PC-9 (cell line): ENCODE results near the gene ARPC1A. TPM values are rescaled to one million over a fixed set of nuclear protein-coding genes. Genes with fewer than 3 reads are reported as not detected.

Experiments
- BruUV-seq: library from RNA; stranded (reverse); fragments of 400-500 nt; replicated peaks from 2 replicates; lab custom pipeline; 2021; lab: Mats Ljungman, UMichigan
- CTCF ChIA-PET: fragments of 300-600 bp; sonication (Branson Sonifier 250); formaldehyde crosslinking; loops from one replicate; lab custom pipeline; 2022; ENCODE audit warnings: antibody characterized with exemption; lab: Charles Lee
- POLR2A ChIA-PET: fragments of 300-600 bp; sonication (Branson Sonifier 250); formaldehyde crosslinking; loops from one replicate; lab custom pipeline; 2022; ENCODE audit warnings: antibody characterized with exemption; ENCODE audit not compliant: unreplicated experiment; lab: Charles Lee
- DNase-seq, 2 experiments: peaks; one replicate each; pipeline versions ENCODE4 v3.0.0 to v3.0.0-alpha.2; 2015 to 2022; ENCODE audit warnings: mixed read lengths in 1 of 2
- H2AFZ ChIP-seq: fragments of 200-600 bp; sonication (generic); 2 replicates; pipeline ENCODE4 v1.8.1; 2017; ENCODE audit warnings: antibody characterized with exemption
- H3F3A ChIP-seq: fragments of 200-600 bp; sonication (generic); 2 replicates; pipeline ENCODE4 v1.8.1; 2017; ENCODE audit warnings: antibody characterized with exemption, mild to moderate bottlenecking, low read depth; ENCODE audit not compliant: insufficient read depth
- H3K27ac ChIP-seq: fragments of 200-600 bp; sonication (generic); 2 replicates; pipeline ENCODE4 v1.6.1; 2016; ENCODE audit warnings: mixed run types
- H3K27me3 ChIP-seq: fragments of 200-600 bp; sonication (generic); 2 replicates; pipeline ENCODE4 v1.6.1; 2016; ENCODE audit warnings: low read depth, mixed run types; ENCODE audit not compliant: insufficient read depth
- H3K36me3 ChIP-seq: fragments of 200-600 bp; sonication (generic); 2 replicates; pipeline ENCODE4 v1.6.1; 2016; ENCODE audit warnings: low read depth, mixed run types
- H3K4me1 ChIP-seq: fragments of 200-600 bp; sonication (generic); replicated peaks from 2 replicates; pipeline ENCODE4 v1.6.1; 2016; ENCODE audit warnings: mixed run types; ENCODE audit not compliant: insufficient read depth
- H3K4me2 ChIP-seq: fragments of 200-600 bp; sonication (generic); 2 replicates; pipeline ENCODE4 v1.6.1; 2017; ENCODE audit warnings: mixed run types
- H3K4me3 ChIP-seq: fragments of 200-600 bp; sonication (generic); 2 replicates; pipeline ENCODE4 v1.6.1; 2016; ENCODE audit warnings: mixed run types
- H3K79me2 ChIP-seq: fragments of 200-600 bp; sonication (generic); 2 replicates; pipeline ENCODE4 v1.6.1; 2017; ENCODE audit warnings: low read depth, mixed run types
- H3K9me2 ChIP-seq: fragments of 200-600 bp; sonication (generic); 2 replicates; pipeline ENCODE4 v1.8.1; 2017; ENCODE audit warnings: mild to moderate bottlenecking; ENCODE audit not compliant: insufficient read depth
- H3K9me3 ChIP-seq: fragments of 200-600 bp; sonication (generic); 2 replicates; pipeline ENCODE4 v1.8.1; 2016; ENCODE audit warnings: low read depth; ENCODE audit not compliant: insufficient read depth
- H4K20me1 ChIP-seq: fragments of 200-600 bp; sonication (generic); 2 replicates; pipeline ENCODE4 v1.8.1; 2017; ENCODE audit not compliant: insufficient read depth
- EZH2 ChIP-seq: fragments of 200-600 bp; sonication (generic); IDR thresholded peaks from 2 replicates; pipeline ENCODE4 v1.8.0; 2017; ENCODE audit warnings: antibody characterized with exemption, low read depth
- intact Hi-C: fragments of 100-400 bp; cut with micrococcal nuclease; formaldehyde crosslinking; loops from one replicate; pipeline ENCODE4 v1.10.0; 2022; ENCODE audit not compliant: unreplicated experiment
- total RNA-seq: library from RNA; stranded (reverse); gene quantifications from 2 replicates; pipeline ENCODE4 v1.2.3, GENCODE V29; 2021
- TF ChIP-seq, protein P1 (sequence below): fragments of 200-600 bp; sonication (generic); conservative IDR thresholded peaks from 2 replicates; pipeline ENCODE4 v1.6.1; 2017; ENCODE audit warnings: mixed run types, antibody characterized with exemption, mild to moderate bottlenecking, moderate library complexity

Gene ARPC1A
- total RNA-seq, 1 experiment from 2014 or later: 305 TPM

DNA sequence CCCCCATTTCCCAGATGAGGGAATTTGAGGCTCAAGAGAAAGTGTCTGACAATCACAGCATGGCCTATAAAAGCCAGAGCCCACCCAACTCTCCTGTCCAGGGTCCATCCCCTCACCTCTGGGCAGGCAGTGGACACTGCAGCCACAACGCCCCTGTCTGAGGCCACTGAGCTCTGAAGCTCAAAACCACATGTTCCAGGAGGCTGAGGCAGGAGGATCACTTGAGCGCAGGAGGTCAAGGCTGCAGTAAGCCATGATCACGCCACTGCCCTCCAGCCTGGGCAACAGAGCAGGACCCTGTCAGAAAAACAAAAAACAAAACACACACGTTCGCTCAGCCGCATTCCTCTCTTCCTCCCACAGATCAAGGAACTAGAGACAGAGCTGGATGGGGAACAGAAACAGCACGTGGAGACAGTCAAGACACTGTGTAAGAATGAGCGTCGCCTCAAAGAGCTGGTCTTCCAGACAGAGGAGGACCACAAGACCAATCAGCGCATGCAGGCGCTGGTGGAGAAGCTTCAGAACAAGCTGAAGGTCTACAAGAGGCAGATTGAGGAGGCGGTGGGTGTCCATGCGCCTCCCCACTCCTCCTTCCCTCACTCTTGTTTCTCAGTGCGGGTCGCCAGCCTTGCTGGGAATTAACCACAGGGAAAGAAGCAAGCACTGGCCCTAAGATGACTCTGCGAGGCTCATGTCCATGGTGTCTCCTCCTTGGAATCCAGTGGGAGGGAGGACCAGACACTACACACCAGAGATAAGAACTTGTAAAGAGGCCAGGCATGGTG lies 20.0 kb upstream of the ARPC1A start:
- Histone ChIP-seq H4K20me1 (no peaks in the 10 kb centered on the region), H3K27ac (no peak overlapping the region), H3K9me3 (no peaks in the 10 kb centered on the region), H3K79me2 (no peaks in the 10 kb centered on the region), H3K36me3 (0 out of 2 replicates have a peak, but pooled peaks cover 5% of the 10 kb centered on the region), H3K4me3 (no peak overlapping the region), H3K27me3 (no peaks in the 10 kb centered on the region), H3K9me2 (no peaks in the 10 kb centered on the region), H3K4me2 (no peak overlapping the region), H3F3A (no peaks in the 10 kb centered on the region), H3K4me1 (no peaks in the 10 kb centered on the region), H2AFZ (no peak overlapping the region)
- intact Hi-C loops: no loop called here
- CTCF ChIA-PET: no interaction called here
- DNase-seq: no peak
- no TSS peak for BruUV-seq
- POLR2A ChIA-PET: interaction anchor here (0.5 to 0.8 kb wide), 2 partner anchors 77 to 80 kb away, joined by 4 to 5 read pairs; no protein-coding TSS in a partner anchor
- TF ChIP-seq, protein P1, sequence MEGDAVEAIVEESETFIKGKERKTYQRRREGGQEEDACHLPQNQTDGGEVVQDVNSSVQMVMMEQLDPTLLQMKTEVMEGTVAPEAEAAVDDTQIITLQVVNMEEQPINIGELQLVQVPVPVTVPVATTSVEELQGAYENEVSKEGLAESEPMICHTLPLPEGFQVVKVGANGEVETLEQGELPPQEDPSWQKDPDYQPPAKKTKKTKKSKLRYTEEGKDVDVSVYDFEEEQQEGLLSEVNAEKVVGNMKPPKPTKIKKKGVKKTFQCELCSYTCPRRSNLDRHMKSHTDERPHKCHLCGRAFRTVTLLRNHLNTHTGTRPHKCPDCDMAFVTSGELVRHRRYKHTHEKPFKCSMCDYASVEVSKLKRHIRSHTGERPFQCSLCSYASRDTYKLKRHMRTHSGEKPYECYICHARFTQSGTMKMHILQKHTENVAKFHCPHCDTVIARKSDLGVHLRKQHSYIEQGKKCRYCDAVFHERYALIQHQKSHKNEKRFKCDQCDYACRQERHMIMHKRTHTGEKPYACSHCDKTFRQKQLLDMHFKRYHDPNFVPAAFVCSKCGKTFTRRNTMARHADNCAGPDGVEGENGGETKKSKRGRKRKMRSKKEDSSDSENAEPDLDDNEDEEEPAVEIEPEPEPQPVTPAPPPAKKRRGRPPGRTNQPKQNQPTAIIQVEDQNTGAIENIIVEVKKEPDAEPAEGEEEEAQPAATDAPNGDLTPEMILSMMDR: no peak
- TF ChIP-seq EZH2: no peak

DNA sequence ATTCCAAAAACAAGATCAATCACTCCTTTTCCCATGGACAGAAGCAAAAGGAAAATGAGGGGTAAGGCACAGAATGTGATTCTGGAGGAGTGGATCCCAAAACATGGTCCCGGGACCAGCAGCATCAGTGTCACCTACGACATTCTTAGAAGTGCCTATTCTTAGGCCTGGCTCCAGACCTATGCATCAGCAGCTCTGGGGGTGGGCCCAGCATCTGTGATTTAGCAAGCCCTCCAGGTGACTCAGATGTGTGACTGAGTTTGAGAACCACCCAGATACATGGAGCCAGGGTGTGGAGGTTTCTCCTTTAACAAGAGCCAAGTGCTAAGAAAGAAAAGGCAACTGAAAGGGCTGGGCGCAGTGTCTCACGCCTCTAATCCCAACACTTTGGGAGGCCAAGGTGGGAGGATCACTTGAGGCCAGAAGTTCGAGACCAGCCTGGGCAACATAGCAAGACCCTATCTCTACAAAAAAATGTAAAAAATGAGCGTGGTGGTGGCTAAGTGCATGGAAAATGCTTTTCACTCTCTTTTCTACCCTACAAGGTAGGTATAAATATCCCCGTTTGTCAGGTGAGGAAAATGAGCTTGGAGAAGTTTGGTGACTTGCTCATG lies 17.1 kb upstream of the ARPC1A start:
- H4K20me1 ChIP-seq: no peaks in the 10 kb centered on the region
- intact Hi-C loops: no loop called here
- H3K4me3 ChIP-seq: no peak overlapping the region
- peak in 1 of 2 experiments; percentile 52 for DNase-seq
- ChIA-PET POLR2A (no interaction called here), CTCF (no interaction called here)
- H3K27ac ChIP-seq: 0 out of 2 replicates have a peak overlapping the region, but pooled peaks have one; percentile 14
- peaks cover 4% of the 10 kb centered on the region; the same call in 1 of the 2 replicates for H3K79me2 ChIP-seq
- H3K9me3 ChIP-seq: no peaks in the 10 kb centered on the region
- H3K9me2 ChIP-seq: no peaks in the 10 kb centered on the region
- no peaks in the 10 kb centered on the region for H3F3A ChIP-seq
- H2AFZ ChIP-seq: no peak overlapping the region
- no peak for TF ChIP-seq EZH2
- TF ChIP-seq, protein P1: no peak
- no TSS peak for BruUV-seq
- H3K27me3 ChIP-seq: no peaks in the 10 kb centered on the region
- peaks cover 7% of the 10 kb centered on the region for H3K4me1 ChIP-seq
- H3K4me2 ChIP-seq: no peak overlapping the region
- 0 out of 2 replicates have a peak, but pooled peaks cover 5% of the 10 kb centered on the region for H3K36me3 ChIP-seq

DNA sequence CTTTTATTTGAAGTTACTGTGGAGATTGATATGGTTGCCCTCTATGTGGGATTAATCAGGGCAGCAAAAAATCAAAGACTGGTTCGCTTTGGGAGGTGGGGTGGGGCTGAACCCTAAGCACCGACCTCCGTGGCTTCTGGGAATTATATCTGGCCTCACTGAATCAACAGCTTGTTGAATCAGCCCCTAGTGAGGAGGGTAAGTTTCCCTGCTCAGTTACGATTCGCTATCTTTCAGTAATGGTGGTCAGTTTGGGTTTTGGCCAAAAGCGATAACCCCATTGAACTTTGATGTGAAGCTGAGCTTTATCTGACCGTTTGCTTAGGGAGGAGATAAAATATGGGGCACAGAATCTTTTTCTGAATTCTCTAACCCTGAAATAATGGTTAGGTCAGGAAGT lies 16.6 kb upstream of the ARPC1A start:
- H3K79me2 ChIP-seq: peaks cover 4% of the 10 kb centered on the region; the same call in 1 of the 2 replicates
- TF ChIP-seq, protein P1: no peak
- no peak for TF ChIP-seq EZH2
- H3K4me2 ChIP-seq: no peak overlapping the region
- no peaks in the 10 kb centered on the region for H4K20me1 ChIP-seq
- no peak overlapping the region for H2AFZ ChIP-seq
- no peak for DNase-seq
- H3K4me3 ChIP-seq: no peak overlapping the region
- H3K36me3 ChIP-seq: 0 out of 2 replicates have a peak, but pooled peaks cover 5% of the 10 kb centered on the region
- no TSS peak for BruUV-seq
- H3K27ac ChIP-seq: no peak overlapping the region
- H3K4me1 ChIP-seq: peaks cover 7% of the 10 kb centered on the region
- H3K9me3 ChIP-seq: no peaks in the 10 kb centered on the region
- ChIA-PET POLR2A (no interaction called here), CTCF (no interaction called here)
- H3K9me2 ChIP-seq: no peaks in the 10 kb centered on the region
- H3K27me3 ChIP-seq: no peaks in the 10 kb centered on the region
- intact Hi-C loops: no loop called here
- H3F3A ChIP-seq: peaks cover 5% of the 10 kb centered on the region; the same call in 1 of the 2 replicates
